Measurements from ENCODE around the gene PIK3C2G. TPM values are rescaled to one million over a fixed set of nuclear protein-coding genes. Genes with fewer than 3 reads are reported as not detected.
"Not testable (repeated sequence)": the region's sequence is repeated elsewhere in the genome, so short reads cannot be mapped to it uniquely, and the experiment has no call there.

Gene PIK3C2G
- total and polyA plus RNA-seq, 8 donors, result 0.29 to 191 (median 48.7) TPM

- peaks cover 0 to 15% (median 10%) of the 10 kb centered on the region in 4 donors for H3K4me1 ChIP-seq
- 26 to 68% (median 62%) methylated on average over 1 of the region's 1 CpG for WGBS, 5 donors
- no peaks in the 10 kb centered on the region for H3K27me3 ChIP-seq
- TF ChIP-seq CTCF (IDR thresholded peaks at IDR 0.05), result no peak
- no peak for TF ChIP-seq EP300 (IDR thresholded peaks at IDR 0.05)
- no peak for TF ChIP-seq POLR2AphosphoS5 (IDR thresholded peaks at IDR 0.05)
- TF ChIP-seq POLR2A (IDR thresholded peaks at IDR 0.05), result no peak
- no peaks in the 10 kb centered on the region for H3K9me3 ChIP-seq
- no peaks in the 10 kb centered on the region for H3K36me3 ChIP-seq
- intact Hi-C loops (cut with DNase I; ENCODE audit: low total_unique reads), result no loop called here
- no peak for DNase-seq
- H3K27ac ChIP-seq, result peak overlapping the region in 2 of 5 donors; percentile 18 to 83
- peak overlapping the region in 1 of 4 donors; percentile 25 for H3K4me3 ChIP-seq
Observed at GRCh38 chr12:18246066-18246465, 15.3 kb upstream of the PIK3C2G start.

- Histone ChIP-seq H3K4me3 (no peak overlapping the region), H3K27me3 (no peaks in the 10 kb centered on the region), H3K4me1 (peaks cover 0 to 18% (median 9%) of the 10 kb centered on the region in 4 donors), H3K9me3 (no peaks in the 10 kb centered on the region), H3K27ac (peak overlapping the region in 2 of 5 donors; percentile 24 to 52), H3K36me3 (no peaks in the 10 kb centered on the region)
- intact Hi-C loops (cut with DNase I; ENCODE audit: low total_unique reads), result no loop called here
- peak in 1 of 2 donors; percentile 90 for DNase-seq
- 10 to 21% (median 17%) methylated on average over 6 of the region's 6 CpGs for WGBS, 5 donors
- TF ChIP-seq POLR2AphosphoS5 (IDR thresholded peaks at IDR 0.05) (peak in 1 of 3 donors; percentile 34), POLR2A (IDR thresholded peaks at IDR 0.05) (no peak), CTCF (IDR thresholded peaks at IDR 0.05) (peak in 5 of 7 experiments; percentile 37 to 67 (median 63))
Observed at GRCh38 chr12:18250313-18250916, 10.9 kb upstream of the PIK3C2G start.

GRCh38 chr12:18254081-18254480 lies 7.2 kb upstream of the PIK3C2G start:
- Histone ChIP-seq H3K36me3 (no peaks in the 10 kb centered on the region), H3K27me3 (no peaks in the 10 kb centered on the region), H3K4me3 (no peak overlapping the region), H3K27ac (peak overlapping the region in 1 of 5 donors; percentile 57), H3K9me3 (no peaks in the 10 kb centered on the region), H3K4me1 (peaks cover 0 to 23% (median 9%) of the 10 kb centered on the region in 4 donors)
- 17 to 43% (median 32%) methylated on average over 1 of the region's 1 CpG for WGBS, 5 donors
- intact Hi-C loops (cut with DNase I; ENCODE audit: low total_unique reads), result no loop called here
- no peak for TF ChIP-seq POLR2AphosphoS5 (IDR thresholded peaks at IDR 0.05)
- TF ChIP-seq EP300 (IDR thresholded peaks at IDR 0.05), result no peak
- TF ChIP-seq CTCF (IDR thresholded peaks at IDR 0.05), result no peak
- TF ChIP-seq POLR2A (IDR thresholded peaks at IDR 0.05), result no peak
- DNase-seq, result no peak

- DNase-seq; H3K9me3 ChIP-seq; H3K27ac ChIP-seq; intact Hi-C loops (cut with DNase I; ENCODE audit: low total_unique reads); H3K27me3 ChIP-seq; H3K4me3 ChIP-seq; H3K36me3 ChIP-seq: not testable (repeated sequence)
- WGBS, 5 donors, result 81 to 97% (median 93%) methylated on average over 6 of the region's 6 CpGs
- peaks cover 0 to 22% (median 8%) of the 10 kb centered on the region in 4 donors for H3K4me1 ChIP-seq
Observed at GRCh38 chr12:18255004-18255403, 6.3 kb upstream of the PIK3C2G start.

GRCh38 chr12:18257251-18257650 lies 4.1 kb upstream of the PIK3C2G start:
- H3K27me3 ChIP-seq, result no peaks in the 10 kb centered on the region
- no peaks in the 10 kb centered on the region for H3K36me3 ChIP-seq
- peak overlapping the region in 4 of 5 donors; percentile 4 to 81 (median 78) for H3K27ac ChIP-seq
- no peaks in the 10 kb centered on the region for H3K9me3 ChIP-seq
- TF ChIP-seq CTCF (IDR thresholded peaks at IDR 0.05) (no peak), EP300 (IDR thresholded peaks at IDR 0.05) (no peak), POLR2AphosphoS5 (IDR thresholded peaks at IDR 0.05) (no peak), POLR2A (IDR thresholded peaks at IDR 0.05) (no peak)
- DNase-seq, result no peak
- H3K4me3 ChIP-seq, result no peak overlapping the region
- 59 to 68% (median 67%) methylated on average over 3 of the region's 3 CpGs for WGBS, 5 donors
- H3K4me1 ChIP-seq, result peaks cover 0 to 5% (median 1%) of the 10 kb centered on the region in 4 donors
- intact Hi-C loops (cut with DNase I; ENCODE audit: low total_unique reads), result no loop called here

All from stomach (tissue), 9 donors.